Uterus (tissue), 4 donors: ENCODE results near the gene TAF10. TPM values are rescaled to one million over a fixed set of nuclear protein-coding genes. Genes with fewer than 3 reads are reported as not detected.

ENCODE experiments used
- DNase-seq, 2 donors: peaks; one replicate each; pipeline ENCODE4 v3.0.0-alpha.2; 2019 to 2020
- H3K27ac ChIP-seq, 2 donors: fragments of 200-600 bp; sonication (generic); 1 replicate in 1 of 2; 2 replicates in 1 of 2; pipeline ENCODE4 v1.5.1; 2016 to 2018
- H3K27me3 ChIP-seq, 2 donors: fragments of 200-600 bp; sonication (generic); one replicate each; pipeline ENCODE4 v1.5.1; 2018 to 2019; ENCODE audit warnings: control low read depth in 1 of 2
- H3K36me3 ChIP-seq, 2 donors: fragments of 200-600 bp; sonication (generic); one replicate each; pipeline ENCODE4 v1.5.1; 2019; ENCODE audit warnings: control low read depth in 1 of 2
- H3K4me1 ChIP-seq, 2 donors: fragments of 200-600 bp; sonication (generic); one replicate each; pipeline ENCODE4 v1.5.1; 2018 to 2019; ENCODE audit warnings: control low read depth in 1 of 2
- H3K4me3 ChIP-seq, 2 donors: fragments of 200-600 bp; sonication (generic); 1 replicate in 1 of 2; 2 replicates in 1 of 2; pipeline ENCODE4 v1.5.1; 2018 to 2019; ENCODE audit warnings: mild to moderate bottlenecking in 1 of 2
- H3K9me3 ChIP-seq, 2 donors: fragments of 200-600 bp; sonication (generic); one replicate each; pipeline ENCODE4 v1.5.1; 2019; ENCODE audit warnings: control low read depth in 1 of 2
- POLR2A ChIP-seq, 2 donors: fragments of 450-650 bp; IDR thresholded peaks; one replicate each; pipeline ENCODE4 v1.6.1; 2016; ENCODE audit warnings: antibody characterized with exemption in 2 of 2, mild to moderate bottlenecking in 1 of 2, moderate library complexity in 1 of 2
- intact Hi-C: fragments of 100-400 bp; cut with DNase I; formaldehyde crosslinking; loops from one replicate; pipeline ENCODE4 v1.15.1; 2023; ENCODE audit warnings: low total_unique reads
- total RNA-seq, 4 donors: library from RNA; depleted of rRNA in 3 of 4; stranded (reverse); fragments of >200 nt in 3 of 4; gene quantifications; one replicate each; pipeline versions ENCODE4 v1.1.0 to v1.2.4, GENCODE V29; 2014 to 2023
- TF ChIP-seq, protein P1 (sequence below), 4 experiments: fragments of 200-600 bp in 2 of 4; fragments of 450-650 bp in 2 of 4; sonication (generic) in 2 of 4; IDR thresholded peaks; one replicate each; pipeline ENCODE4 v1.5.1; 2016 to 2019; ENCODE audit warnings: antibody characterized with exemption in 4 of 4, mild to moderate bottlenecking in 2 of 4, moderate library complexity in 1 of 4
- donor health status: DM: yes; HTN: yes; CAD: no.

Gene TAF10
- total RNA-seq, 4 donors from 2014 or later: 11.5 to 137 (median 67.1) TPM

DNA sequence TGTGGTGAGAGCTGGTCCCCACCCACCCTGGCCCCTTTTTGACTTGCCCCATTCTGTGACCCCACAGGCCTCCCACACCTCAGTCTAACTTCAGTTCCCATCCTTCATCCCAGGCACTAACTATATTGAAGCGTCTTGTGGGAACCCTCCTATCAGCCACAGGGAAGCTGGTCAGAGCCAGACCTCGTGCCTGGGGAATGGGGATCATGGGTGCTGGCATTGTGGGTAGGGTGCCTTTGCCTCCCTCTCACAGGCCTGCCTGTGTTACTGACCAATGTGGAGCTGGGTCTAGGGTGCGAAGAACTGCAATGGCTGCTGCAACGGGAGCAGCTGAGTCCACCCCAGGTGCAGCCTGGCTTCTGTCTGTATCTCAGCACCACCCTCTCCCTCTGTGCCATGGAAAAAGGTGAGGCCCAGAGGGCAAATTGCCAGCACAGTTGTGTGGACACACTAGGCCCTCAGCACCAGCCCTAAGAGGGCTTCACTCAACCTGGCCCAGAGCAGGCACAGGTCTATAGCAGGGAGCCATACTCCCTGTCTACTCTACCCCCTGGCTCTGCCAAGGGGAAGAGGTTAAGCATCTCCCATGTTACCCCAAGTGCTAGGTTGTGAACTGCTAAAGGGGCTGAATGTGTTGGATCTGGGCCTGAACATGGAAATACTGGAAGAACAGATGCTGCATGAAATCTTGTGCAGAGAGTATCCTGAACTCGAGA lies 45.9 kb downstream of the TAF10 start:
- TF ChIP-seq, protein P1, sequence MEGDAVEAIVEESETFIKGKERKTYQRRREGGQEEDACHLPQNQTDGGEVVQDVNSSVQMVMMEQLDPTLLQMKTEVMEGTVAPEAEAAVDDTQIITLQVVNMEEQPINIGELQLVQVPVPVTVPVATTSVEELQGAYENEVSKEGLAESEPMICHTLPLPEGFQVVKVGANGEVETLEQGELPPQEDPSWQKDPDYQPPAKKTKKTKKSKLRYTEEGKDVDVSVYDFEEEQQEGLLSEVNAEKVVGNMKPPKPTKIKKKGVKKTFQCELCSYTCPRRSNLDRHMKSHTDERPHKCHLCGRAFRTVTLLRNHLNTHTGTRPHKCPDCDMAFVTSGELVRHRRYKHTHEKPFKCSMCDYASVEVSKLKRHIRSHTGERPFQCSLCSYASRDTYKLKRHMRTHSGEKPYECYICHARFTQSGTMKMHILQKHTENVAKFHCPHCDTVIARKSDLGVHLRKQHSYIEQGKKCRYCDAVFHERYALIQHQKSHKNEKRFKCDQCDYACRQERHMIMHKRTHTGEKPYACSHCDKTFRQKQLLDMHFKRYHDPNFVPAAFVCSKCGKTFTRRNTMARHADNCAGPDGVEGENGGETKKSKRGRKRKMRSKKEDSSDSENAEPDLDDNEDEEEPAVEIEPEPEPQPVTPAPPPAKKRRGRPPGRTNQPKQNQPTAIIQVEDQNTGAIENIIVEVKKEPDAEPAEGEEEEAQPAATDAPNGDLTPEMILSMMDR (IDR thresholded peaks at IDR 0.05): no peak
- TF ChIP-seq POLR2A (IDR thresholded peaks at IDR 0.05): no peak
- H3K4me3 ChIP-seq: no peak overlapping the region
- intact Hi-C loops: no loop called here
- H3K4me1 ChIP-seq: no peaks in the 10 kb centered on the region
- no peaks in the 10 kb centered on the region for H3K27me3 ChIP-seq
- no peaks in the 10 kb centered on the region for H3K9me3 ChIP-seq
- no peak overlapping the region for H3K27ac ChIP-seq
- no peak for DNase-seq
- H3K36me3 ChIP-seq: no peaks in the 10 kb centered on the region

DNA sequence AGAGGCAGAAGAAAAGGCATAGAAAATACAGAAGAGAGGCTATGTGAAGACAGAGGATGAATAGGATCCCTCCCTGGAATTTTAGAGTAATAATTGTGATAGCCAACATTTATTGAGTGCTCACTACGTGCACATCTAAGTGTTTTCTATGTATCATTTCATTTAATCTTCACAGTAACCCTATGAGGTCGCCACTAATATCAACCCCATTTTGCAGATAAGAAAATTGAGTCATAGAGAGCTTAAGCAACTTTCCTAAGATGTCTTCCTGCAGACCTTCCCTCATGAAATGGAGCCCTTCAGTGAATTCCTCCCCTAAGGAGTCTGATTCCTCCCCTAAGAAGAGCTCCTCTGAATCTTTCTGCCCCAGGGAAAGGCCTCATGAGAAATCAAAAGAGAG lies 46.7 kb downstream of the TAF10 start:
- Histone ChIP-seq H3K27me3 (no peaks in the 10 kb centered on the region), H3K27ac (no peak overlapping the region), H3K36me3 (no peaks in the 10 kb centered on the region), H3K4me3 (no peak overlapping the region), H3K9me3 (no peaks in the 10 kb centered on the region), H3K4me1 (no peaks in the 10 kb centered on the region)
- no peak for DNase-seq
- TF ChIP-seq, protein P1 (IDR thresholded peaks at IDR 0.05): no peak
- no peak for TF ChIP-seq POLR2A (IDR thresholded peaks at IDR 0.05)
- intact Hi-C loops: no loop called here

DNA sequence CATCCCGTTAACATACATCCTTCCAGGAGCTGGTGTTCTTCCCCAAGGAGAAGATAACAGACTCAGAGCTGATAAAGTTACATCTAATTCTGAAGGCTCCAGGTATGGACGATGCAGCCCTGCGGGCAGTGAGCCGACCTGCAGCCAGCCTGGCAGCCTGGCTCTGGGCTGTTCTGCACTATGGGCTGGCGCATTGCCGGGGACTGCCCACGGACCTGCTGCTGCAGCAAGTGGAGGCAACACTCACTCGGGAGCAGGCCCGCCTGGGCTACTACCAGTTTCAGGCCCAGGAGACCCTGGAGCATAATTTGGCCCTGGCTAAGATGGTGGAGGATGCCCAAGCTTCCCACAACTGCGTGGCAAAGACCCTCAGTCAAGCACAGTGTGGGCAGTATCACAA lies 48.3 kb downstream of the TAF10 start:
- H3K27ac ChIP-seq: no peak overlapping the region
- no peak for TF ChIP-seq POLR2A (IDR thresholded peaks at IDR 0.05)
- TF ChIP-seq, protein P1 (IDR thresholded peaks at IDR 0.05): no peak
- no peak for DNase-seq
- no peaks in the 10 kb centered on the region for H3K36me3 ChIP-seq
- no peaks in the 10 kb centered on the region for H3K27me3 ChIP-seq
- intact Hi-C loops: no loop called here
- H3K4me3 ChIP-seq: no peak overlapping the region
- no peaks in the 10 kb centered on the region for H3K9me3 ChIP-seq
- no peaks in the 10 kb centered on the region for H3K4me1 ChIP-seq

DNA sequence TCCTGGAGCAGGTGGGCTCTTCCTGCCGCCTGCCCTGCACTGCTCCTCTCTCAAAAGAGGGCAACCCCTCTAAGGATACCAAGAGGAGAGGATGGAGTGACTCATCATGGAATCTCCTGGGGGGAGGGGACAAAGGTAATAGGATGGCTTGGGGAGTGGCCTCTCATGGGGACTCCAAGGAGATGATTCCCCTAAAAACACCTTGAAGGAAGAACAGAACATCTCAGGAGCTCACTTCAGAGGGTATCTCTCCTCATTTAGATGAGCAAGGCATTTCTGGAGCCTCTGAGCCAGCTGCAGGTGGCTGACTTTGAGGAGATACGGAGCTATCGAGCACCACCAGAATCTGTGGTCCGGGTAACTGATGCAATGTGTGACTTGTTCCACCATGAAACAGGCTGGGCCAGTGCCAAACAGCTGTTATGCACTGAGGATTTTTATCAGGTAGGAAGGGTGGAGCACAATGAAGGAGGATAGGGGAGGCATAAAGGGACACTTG lies 48.8 kb downstream of the TAF10 start:
- TF ChIP-seq, protein P1 (IDR thresholded peaks at IDR 0.05): no peak
- TF ChIP-seq POLR2A (IDR thresholded peaks at IDR 0.05): no peak
- no peak overlapping the region for H3K4me3 ChIP-seq
- H3K9me3 ChIP-seq: no peaks in the 10 kb centered on the region
- H3K27me3 ChIP-seq: no peaks in the 10 kb centered on the region
- no peak overlapping the region for H3K27ac ChIP-seq
- intact Hi-C loops: no loop called here
- no peak for DNase-seq
- H3K4me1 ChIP-seq: no peaks in the 10 kb centered on the region
- no peaks in the 10 kb centered on the region for H3K36me3 ChIP-seq

DNA sequence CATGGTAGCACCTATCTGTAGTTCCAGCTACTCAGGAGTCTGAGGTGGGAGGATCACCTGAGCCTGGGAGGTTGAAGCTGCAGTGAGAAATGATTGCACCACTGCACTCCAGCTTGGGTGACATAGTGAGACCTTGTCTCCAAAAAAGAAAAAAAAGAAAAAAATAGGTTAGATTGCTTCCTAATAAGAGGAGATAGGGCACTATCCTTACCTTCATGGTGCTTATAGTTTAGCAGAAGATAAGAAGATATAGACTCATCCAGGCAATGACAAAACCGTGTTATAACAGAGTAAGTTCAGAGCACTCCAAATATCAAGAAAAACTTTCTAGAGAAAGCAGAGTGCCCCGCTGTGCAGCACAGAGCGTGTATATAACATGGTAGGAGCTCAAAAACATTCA lies 50.7 kb downstream of the TAF10 start:
- Histone ChIP-seq H3K4me3 (no peak overlapping the region), H3K27me3 (no peaks in the 10 kb centered on the region), H3K27ac (no peak overlapping the region), H3K36me3 (no peaks in the 10 kb centered on the region), H3K4me1 (no peaks in the 10 kb centered on the region), H3K9me3 (no peaks in the 10 kb centered on the region)
- DNase-seq: no peak
- intact Hi-C loops: no loop called here
- TF ChIP-seq, protein P1 (IDR thresholded peaks at IDR 0.05): no peak
- no peak for TF ChIP-seq POLR2A (IDR thresholded peaks at IDR 0.05)

Other genes starting within 250 kb of the TAF10 start
- gene SMPD1, start 221.7 kb downstream of the TAF10 start, total RNA-seq: 10 to 100 TPM in 3 of 4 donors, 1 to 10 TPM in 1; 5.9 to 36.4 (median 26.0) TPM
- 100 to 1,000 TPM in 1 of 4 donors, 10 to 100 TPM in 3; 16.2 to 110 (median 38.0) TPM for gene APBB1, start 193.1 kb downstream of the TAF10 start, total RNA-seq
- gene HPX, start 171.2 kb downstream of the TAF10 start, total RNA-seq: 10 to 100 TPM in 1 of 4 donors, 1 to 10 TPM in 1, under 1 TPM in 1, not detected in 1; 0.29 to 28.6 (median 1.1) TPM
- gene TRIM3, start 138.3 kb downstream of the TAF10 start, total RNA-seq: 10 to 100 TPM in 3 of 4 donors, 1 to 10 TPM in 1; 9.5 to 42.4 (median 29.6) TPM
- 10 to 100 TPM; 34.4 to 58.5 (median 51.8) TPM for gene ARFIP2, start 130.9 kb downstream of the TAF10 start, total RNA-seq
- gene TIMM10B, start 130.7 kb downstream of the TAF10 start, total RNA-seq: 10 to 100 TPM in 3 of 4 donors, 1 to 10 TPM in 1; 7.9 to 40.7 (median 28.4) TPM
- 10 to 100 TPM in 3 of 4 donors, 1 to 10 TPM in 1; 9.4 to 32.5 (median 22.5) TPM for gene DNHD1, start 114.9 kb downstream of the TAF10 start, total RNA-seq
- gene RRP8, start 8.6 kb downstream of the TAF10 start, total RNA-seq: 10 to 100 TPM; 12.6 to 41.2 (median 26.9) TPM
- 100 to 1,000 TPM; 205 to 336 (median 279) TPM for gene ILK, start 8.4 kb downstream of the TAF10 start, total RNA-seq
- gene TPP1, start 7.2 kb upstream of the TAF10 start, total RNA-seq: 10 to 100 TPM; 27.1 to 74.9 (median 40.7) TPM
- 100 to 1,000 TPM in 1 of 4 donors, 10 to 100 TPM in 3; 26.8 to 125 (median 73.6) TPM for gene DCHS1, start 43.6 kb upstream of the TAF10 start, total RNA-seq
- 100 to 1,000 TPM in 1 of 4 donors, 10 to 100 TPM in 3; 30.6 to 452 (median 55.0) TPM for gene MRPL17, start 71.1 kb upstream of the TAF10 start, total RNA-seq
- under 1 TPM in 2 of 4 donors, not detected in 2; 0.09 to 0.14 TPM for gene OR2AG2, start 159.8 kb upstream of the TAF10 start, total RNA-seq
- not detected for gene OR2AG1, start 170.8 kb upstream of the TAF10 start, total RNA-seq
- 1 to 10 TPM in 1 of 4 donors, under 1 TPM in 1, not detected in 2; 0.40 to 1.0 TPM for gene OR6A2, start 187.5 kb upstream of the TAF10 start, total RNA-seq
- not detected for gene OR10A5, start 233.5 kb upstream of the TAF10 start, total RNA-seq